HCT116 (cell line): ENCODE data around the gene DNAH9. TPM values are rescaled to one million over a fixed set of nuclear protein-coding genes. Genes with fewer than 3 reads are reported as not detected.

Experiments used
- ATAC-seq: fragments of 200-7000 bp; cut with Tn5 transposase; 2 replicates; pipeline ENCODE4 v1.9.1; 2020; ENCODE audit warnings: mild to moderate bottlenecking, moderate library complexity
- BruUV-seq: library from RNA; stranded (reverse); fragments of 400-500 nt; replicated peaks from 2 replicates; lab custom pipeline; 2021; lab: Mats Ljungman, UMichigan
- CTCF ChIA-PET: fragments of 300-600 bp; sonication (Branson Sonifier 250); formaldehyde crosslinking; loops from one replicate; lab custom pipeline; 2021; ENCODE audit warnings: antibody characterized with exemption; lab: Charles Lee
- POLR2A ChIA-PET: fragments of 300-600, 350-600 bp; sonication (Branson Sonifier 250); formaldehyde crosslinking; loops from one replicate; lab custom pipeline; 2021; ENCODE audit warnings: antibody characterized with exemption; lab: Charles Lee
- RAD21 ChIA-PET, 2 experiments: fragments of 300-600 bp; sonication (Branson Sonifier 250); formaldehyde crosslinking; loops; one replicate each; lab custom pipeline; 2023; ENCODE audit warnings: low total read pairs in 2 of 2; ENCODE audit not compliant: uncharacterized antibody in 2 of 2, unreplicated experiment in 2 of 2, low non-redundant PET in 1 of 2; lab: Charles Lee
- DNase-seq: peaks from one replicate; pipeline ENCODE4 v3.0.0-alpha.2; 2010; ENCODE audit warnings: low read depth, low spot score
- H2AFZ ChIP-seq: fragments of 200-600 bp; shearing (Covaris generic), sonication (generic); 2 replicates; pipeline ENCODE4 v1.6.1; 2017; ENCODE audit warnings: low read depth, mixed run types, mixed read lengths, antibody characterized with exemption, low read length; ENCODE audit not compliant: poor library complexity, severe bottlenecking
- H3K27ac ChIP-seq: 2 replicates; pipeline ENCODE4 v1.5.1; 2012; ENCODE audit warnings: low read depth, low read length
- H3K27me3 ChIP-seq: fragments of 200-600 bp; sonication (generic); 2 replicates; pipeline ENCODE4 v1.6.1; 2016; ENCODE audit warnings: mixed run types, low read length, mixed read lengths; ENCODE audit not compliant: insufficient read depth
- H3K36me3 ChIP-seq, 2 experiments: fragments of 200-500 bp in 1 of 2; fragments of 200-600 bp in 1 of 2; sonication (Bioruptor generic) in 1 of 2; sonication (generic) in 1 of 2; 2 replicates each; pipeline versions ENCODE4 v1.5.1 to v1.6.1; 2014 to 2016; ENCODE audit warnings: low read length in 2 of 2, inconsistent platforms in 1 of 2, mixed read lengths in 1 of 2, mixed run types in 1 of 2; ENCODE audit not compliant: insufficient read depth in 2 of 2, control insufficient read depth in 1 of 2
- H3K4me1 ChIP-seq, 2 experiments: fragments of 200-600 bp in 1 of 2; sonication (generic) in 1 of 2; 2 replicates each; pipeline versions ENCODE4 v1.5.1 to v1.6.1; 2012 to 2017; ENCODE audit warnings: low read length in 2 of 2, inconsistent platforms in 1 of 2, mild to moderate bottlenecking in 1 of 2, mixed read lengths in 1 of 2, mixed run types in 1 of 2, moderate library complexity in 1 of 2; ENCODE audit not compliant: insufficient read depth in 2 of 2, control insufficient read depth in 1 of 2
- H3K4me2 ChIP-seq: fragments of 200-600 bp; sonication (generic); 2 replicates; pipeline ENCODE4 v1.6.1; 2017; ENCODE audit warnings: mixed run types, low read length, mixed read lengths
- H3K4me3 ChIP-seq, 2 experiments: fragments of 200-600 bp in 1 of 2; sonication (generic) in 1 of 2; replicated peaks in 1 of 2; 2 replicates each; pipeline ENCODE4 v1.5.1; 2011 to 2016; ENCODE audit warnings: low read length in 2 of 2, control low read depth in 1 of 2, low read depth in 1 of 2, mild to moderate bottlenecking in 1 of 2, mixed read lengths in 1 of 2, mixed run types in 1 of 2
- H3K79me2 ChIP-seq: fragments of 200-600 bp; sonication (generic); 2 replicates; pipeline ENCODE4 v1.6.1; 2017; ENCODE audit warnings: mild to moderate bottlenecking, mixed run types, low read length, moderate library complexity, mixed read lengths; ENCODE audit not compliant: insufficient read depth
- H3K9ac ChIP-seq: fragments of 200-600 bp; sonication (generic); 2 replicates; pipeline ENCODE4 v1.6.1; 2016; ENCODE audit warnings: low read length, mixed read lengths
- H3K9me2 ChIP-seq: fragments of 200-600 bp; sonication (generic), shearing (Covaris generic); 2 replicates; pipeline ENCODE4 v1.6.1; 2017; ENCODE audit warnings: mixed run types, mild to moderate bottlenecking, moderate library complexity; ENCODE audit not compliant: insufficient read depth
- H3K9me3 ChIP-seq, 2 experiments: fragments of 200-500 bp in 1 of 2; fragments of 200-600 bp in 1 of 2; sonication (Bioruptor generic) in 1 of 2; sonication (generic) in 1 of 2; 2 replicates each; pipeline ENCODE4 v1.6.1; 2014 to 2017; ENCODE audit warnings: low read length in 2 of 2, mixed read lengths in 2 of 2, inconsistent platforms in 1 of 2, low read depth in 1 of 2, mild to moderate bottlenecking in 1 of 2, mixed run types in 1 of 2, moderate library complexity in 1 of 2; ENCODE audit not compliant: control insufficient read depth in 1 of 2, insufficient read depth in 1 of 2
- H4K20me1 ChIP-seq: fragments of 200-600 bp; sonication (generic), shearing (Covaris generic); 2 replicates; pipeline ENCODE4 v1.6.1; 2017; ENCODE audit warnings: mixed run types, mild to moderate bottlenecking, moderate library complexity; ENCODE audit not compliant: insufficient read depth
- EGR1 ChIP-seq: IDR thresholded peaks from 2 replicates; pipeline ENCODE4 v1.6.1; 2012; ENCODE audit warnings: low read depth
- EZH2 ChIP-seq: fragments of 200-600 bp; sonication (generic); IDR thresholded peaks from 2 replicates; pipeline ENCODE4 v1.6.1; 2017; ENCODE audit warnings: antibody characterized with exemption, mixed run types
- MAX ChIP-seq: IDR thresholded peaks from 2 replicates; pipeline ENCODE4 v1.6.1; 2012
- POLR2A ChIP-seq: IDR thresholded peaks from 2 replicates; pipeline ENCODE4 v1.7.0; 2011; ENCODE audit warnings: borderline replicate concordance; ENCODE audit not compliant: insufficient read depth, insufficient read length; ENCODE audit errors: extremely low read depth
- REST ChIP-seq: IDR thresholded peaks from 2 replicates; pipeline ENCODE4 v1.6.1; 2012; ENCODE audit warnings: low read depth
- SIN3A ChIP-seq: IDR thresholded peaks from 2 replicates; pipeline ENCODE4 v1.6.1; 2012; ENCODE audit warnings: low read depth
- SP1 ChIP-seq: IDR thresholded peaks from 2 replicates; pipeline ENCODE4 v1.6.1; 2012; ENCODE audit warnings: low read depth
- SRF ChIP-seq: IDR thresholded peaks from 2 replicates; pipeline ENCODE4 v1.6.1; 2012; ENCODE audit warnings: low read depth
- ZBTB33 ChIP-seq: IDR thresholded peaks from 2 replicates; pipeline ENCODE4 v1.6.1; 2011; ENCODE audit warnings: mild to moderate bottlenecking, low read length, moderate library complexity; ENCODE audit not compliant: insufficient replicate concordance; ENCODE audit errors: extremely low read depth
- ZNF274 ChIP-seq: fragments of 200-500 bp; sonication (Bioruptor generic); IDR thresholded peaks from 2 replicates; pipeline ENCODE4 v1.6.1; 2014; ENCODE audit warnings: mild to moderate bottlenecking, low read depth, low read length, inconsistent platforms
- intact Hi-C: fragments of 100-400 bp; cut with micrococcal nuclease; formaldehyde crosslinking; loops from 2 replicates; pipeline ENCODE4 v1.10.0; 2022
- total RNA-seq: library from RNA; stranded (reverse); gene quantifications from one replicate; pipeline ENCODE4 v1.2.1, GENCODE V29; 2021; ENCODE audit not compliant: unreplicated experiment

Gene DNAH9
- total RNA-seq, 1 experiment from 2014 or later: not detected

GRCh38 chr17:11997972-11998233, 399.6 kb downstream of the DNAH9 start (continued):
- TF ChIP-seq ZBTB33 (no peak), ZNF274 (no peak), POLR2A (no peak), SRF (no peak), SIN3A (no peak), EGR1 (no peak)

- ChIA-PET POLR2A (no interaction called here), CTCF (no interaction called here), RAD21 (no interaction called here)
- Histone ChIP-seq H3K36me3 (no peaks in the 10 kb centered on the region), H3K9me3 (no peaks in the 10 kb centered on the region), H3K9ac (no peak overlapping the region), H3K27ac (no peak overlapping the region), H3K9me2 (no peaks in the 10 kb centered on the region), H4K20me1 (no peaks in the 10 kb centered on the region), H3K27me3 (no peaks in the 10 kb centered on the region), H3K79me2 (peaks cover 3% of the 10 kb centered on the region; the same call in 1 of the 2 replicates), H2AFZ (no peak overlapping the region), H3K4me1 (peaks cover 0 to 6% of the 10 kb centered on the region in 2 experiments; a peak in 2 of 4 replicates), H3K4me3 (no peak overlapping the region), H3K4me2 (no peak overlapping the region)
- no peak for ATAC-seq
- no TSS peak for BruUV-seq
- DNase-seq: no peak
- intact Hi-C loops: no loop called here
- TF ChIP-seq EZH2 (no peak), REST (no peak), SIN3A (no peak), MAX (no peak), SP1 (no peak)
Observed at GRCh38 chr17:11999696-12000095, 401.4 kb downstream of the DNAH9 start.
